Measurements from ENCODE around the gene CREB1. TPM values are rescaled to one million over a fixed set of nuclear protein-coding genes. Genes with fewer than 3 reads are reported as not detected.

CREB1 gene
- total RNA-seq, 4 donors from 2014 or later: 41.9 to 56.1 (median 51.9) TPM

GRCh38 chr2:207594731-207595130, 65.0 kb downstream of the CREB1 start:
- in situ Hi-C loops (cut with MboI; ENCODE audit: low pct_ligation_motif_present in 1 of 4, low pct_unique_long_range_greater_than_20kb in 1 of 4, low sequenced_read_pairs in 3 of 4): no loop called here
- H3K4me1 ChIP-seq: no peaks in the 10 kb centered on the region
- peaks cover 0 to 27% (median 13%) of the 10 kb centered on the region in 4 donors for H3K36me3 ChIP-seq
- intact Hi-C loops (cut with DNase I; ENCODE audit: low total_unique reads): no loop called here
- DNase-seq: no peak
- 86 to 93% methylated on average over 3 to 4 of the region's 4 CpGs for WGBS, 2 donors (ENCODE audit: low coverage in 1 of 2)
- H3K4me3 ChIP-seq: no peak overlapping the region
- no peak overlapping the region for H3K27ac ChIP-seq
- peaks cover 4 to 6% of the 10 kb centered on the region in 2 donors for H3K9me3 ChIP-seq
- TF ChIP-seq EP300 (IDR thresholded peaks at IDR 0.05; ENCODE audit: low read depth) (no peak), CTCF (IDR thresholded peaks at IDR 0.05) (no peak), POLR2AphosphoS5 (IDR thresholded peaks at IDR 0.05) (no peak)
- H3K27me3 ChIP-seq: no peaks in the 10 kb centered on the region

GRCh38 chr2:207599636-207600035, 69.9 kb downstream of the CREB1 start:
- Histone ChIP-seq H3K27ac (no peak overlapping the region), H3K9me3 (no peaks in the 10 kb centered on the region), H3K4me3 (no peak overlapping the region), H3K27me3 (no peaks in the 10 kb centered on the region), H3K4me1 (no peaks in the 10 kb centered on the region), H3K36me3 (peaks cover 0 to 8% (median 5%) of the 10 kb centered on the region in 4 donors)
- in situ Hi-C loops (cut with MboI; ENCODE audit: low pct_ligation_motif_present in 1 of 4, low pct_unique_long_range_greater_than_20kb in 1 of 4, low sequenced_read_pairs in 3 of 4): loop anchor here in 1 of 4 donors (25.0 kb wide), 1 partner anchor 663 kb away; the partner anchor contains the start of genes IDH1 and PIKFYVE
- TF ChIP-seq POLR2AphosphoS5 (IDR thresholded peaks at IDR 0.05) (no peak), CTCF (IDR thresholded peaks at IDR 0.05) (no peak), EP300 (IDR thresholded peaks at IDR 0.05; ENCODE audit: low read depth) (no peak), POLR2A (IDR thresholded peaks at IDR 0.05) (no peak)
- intact Hi-C loops (cut with DNase I; ENCODE audit: low total_unique reads): no loop called here
- DNase-seq: no peak

GRCh38 chr2:207600231-207600630, 70.5 kb downstream of the CREB1 start:
- intact Hi-C loops (cut with DNase I; ENCODE audit: low total_unique reads): no loop called here
- Histone ChIP-seq H3K27ac (no peak overlapping the region), H3K36me3 (peaks cover 0 to 8% (median 5%) of the 10 kb centered on the region in 4 donors), H3K4me3 (no peak overlapping the region), H3K27me3 (no peaks in the 10 kb centered on the region), H3K9me3 (no peaks in the 10 kb centered on the region), H3K4me1 (no peaks in the 10 kb centered on the region)
- TF ChIP-seq POLR2A (IDR thresholded peaks at IDR 0.05): no peak
- no peak for TF ChIP-seq EP300 (IDR thresholded peaks at IDR 0.05; ENCODE audit: low read depth)
- no peak for TF ChIP-seq CTCF (IDR thresholded peaks at IDR 0.05)
- TF ChIP-seq POLR2AphosphoS5 (IDR thresholded peaks at IDR 0.05): no peak
- in situ Hi-C loops (cut with MboI; ENCODE audit: low pct_ligation_motif_present in 1 of 4, low pct_unique_long_range_greater_than_20kb in 1 of 4, low sequenced_read_pairs in 3 of 4): loop anchor here in 1 of 4 donors (25.0 kb wide), 1 partner anchor 662 kb away; the partner anchor contains the start of genes IDH1 and PIKFYVE
- no peak for DNase-seq

GRCh38 chr2:207601774-207602173, 72.0 kb downstream of the CREB1 start:
- Histone ChIP-seq H3K27ac (no peak overlapping the region), H3K4me3 (no peak overlapping the region), H3K27me3 (no peaks in the 10 kb centered on the region), H3K4me1 (no peaks in the 10 kb centered on the region), H3K36me3 (peaks cover 0 to 8% (median under 1%) of the 10 kb centered on the region in 4 donors), H3K9me3 (no peaks in the 10 kb centered on the region)
- WGBS, 2 donors (ENCODE audit: low coverage in 1 of 2): 98 to 100% methylated on average over 1 of the region's 1 CpG
- in situ Hi-C loops (cut with MboI; ENCODE audit: low pct_ligation_motif_present in 1 of 4, low pct_unique_long_range_greater_than_20kb in 1 of 4, low sequenced_read_pairs in 3 of 4): loop anchor here in 1 of 4 donors (25.0 kb wide), 1 partner anchor 661 kb away; the partner anchor contains the start of genes IDH1 and PIKFYVE
- TF ChIP-seq CTCF (IDR thresholded peaks at IDR 0.05) (no peak), POLR2A (IDR thresholded peaks at IDR 0.05) (no peak), EP300 (IDR thresholded peaks at IDR 0.05; ENCODE audit: low read depth) (no peak), POLR2AphosphoS5 (IDR thresholded peaks at IDR 0.05) (no peak)
- intact Hi-C loops (cut with DNase I; ENCODE audit: low total_unique reads): no loop called here
- DNase-seq: no peak
